ENCODE results near the gene CPT1A. TPM values are rescaled to one million over a fixed set of nuclear protein-coding genes. Genes with fewer than 3 reads are reported as not detected.
A peak's percentile ranks its signal among the peaks of the same experiment; 100 is the strongest.

Gene CPT1A
- total RNA-seq, 1 experiment from 2014 or later, result 153 TPM

DNA sequence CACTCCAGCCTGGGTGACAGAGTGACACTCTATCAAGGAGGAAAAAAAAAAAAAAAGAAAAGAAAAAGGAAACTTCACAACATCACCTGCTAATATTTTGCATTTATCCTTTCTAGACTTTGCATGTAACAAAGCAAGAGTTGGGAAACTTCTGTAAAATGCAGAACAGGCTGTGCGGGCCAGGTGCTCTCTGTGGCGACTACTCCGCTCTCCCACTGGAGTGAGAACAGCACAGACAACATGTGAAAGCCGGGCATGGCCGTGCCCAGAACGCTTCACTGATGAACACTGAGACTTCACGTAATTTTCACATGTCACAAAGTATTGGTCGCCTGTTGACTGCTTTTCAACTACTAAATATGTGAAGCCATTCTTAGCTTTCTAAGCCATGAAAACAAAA, 74.9 kb downstream of the CPT1A start:
- CTCF ChIA-PET, result no interaction called here
- no peak for ATAC-seq
- intact Hi-C loops (cut with micrococcal nuclease; ENCODE audit: unreplicated experiment), result no loop called here

DNA sequence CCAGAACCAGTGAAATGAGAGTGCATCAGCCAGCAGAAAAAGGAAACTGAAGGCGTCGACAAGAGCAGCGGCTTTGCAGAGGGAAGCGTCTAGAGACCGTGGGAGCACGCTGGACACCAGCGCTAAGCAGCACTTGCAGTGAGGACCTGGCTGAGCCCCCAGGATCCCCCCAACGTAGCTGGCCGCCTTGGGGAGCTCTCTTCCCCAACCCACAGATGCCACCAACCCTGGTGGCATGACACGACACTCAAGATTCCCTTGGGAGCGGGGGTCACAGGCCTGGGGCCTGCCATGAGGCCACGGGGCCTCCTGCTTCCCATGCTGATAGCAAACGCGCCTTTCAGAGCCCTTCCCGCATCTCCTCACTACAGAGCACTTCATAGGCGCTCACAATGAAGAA, 77.0 kb downstream of the CPT1A start:
- ATAC-seq, result no peak
- DNase-seq (ENCODE audit: low read depth, low spot score), result no peak
- CTCF ChIA-PET, result no interaction called here
- Histone ChIP-seq H3K4me1 (ENCODE audit: control insufficient read depth, insufficient read depth, low read length) (no peaks in the 10 kb centered on the region), H3K9me3 (ENCODE audit: control insufficient read depth, insufficient read depth, low read depth, low read length) (no peaks in the 10 kb centered on the region), H3K36me3 (ENCODE audit: control insufficient read depth, insufficient read depth, low read length) (peaks cover 8% of the 10 kb centered on the region), H3K27me3 (ENCODE audit: control insufficient read depth, insufficient read depth, low read length) (no peaks in the 10 kb centered on the region), H3K4me3 (ENCODE audit: low read depth in 2 of 2, low read length in 2 of 2) (no peak overlapping the region), H3K27ac (ENCODE audit: low read length) (no peak overlapping the region)
- POLR2A ChIA-PET, result no interaction called here
- no TSS peak for BruUV-seq (replicated peaks)
- in situ Hi-C loops (cut with HindIII; ENCODE audit: low pct_unique_long_range_greater_than_20kb, low sequenced_read_pairs), result no loop called here
- intact Hi-C loops (cut with micrococcal nuclease; ENCODE audit: unreplicated experiment), result no loop called here
- TF ChIP-seq, protein P1, sequence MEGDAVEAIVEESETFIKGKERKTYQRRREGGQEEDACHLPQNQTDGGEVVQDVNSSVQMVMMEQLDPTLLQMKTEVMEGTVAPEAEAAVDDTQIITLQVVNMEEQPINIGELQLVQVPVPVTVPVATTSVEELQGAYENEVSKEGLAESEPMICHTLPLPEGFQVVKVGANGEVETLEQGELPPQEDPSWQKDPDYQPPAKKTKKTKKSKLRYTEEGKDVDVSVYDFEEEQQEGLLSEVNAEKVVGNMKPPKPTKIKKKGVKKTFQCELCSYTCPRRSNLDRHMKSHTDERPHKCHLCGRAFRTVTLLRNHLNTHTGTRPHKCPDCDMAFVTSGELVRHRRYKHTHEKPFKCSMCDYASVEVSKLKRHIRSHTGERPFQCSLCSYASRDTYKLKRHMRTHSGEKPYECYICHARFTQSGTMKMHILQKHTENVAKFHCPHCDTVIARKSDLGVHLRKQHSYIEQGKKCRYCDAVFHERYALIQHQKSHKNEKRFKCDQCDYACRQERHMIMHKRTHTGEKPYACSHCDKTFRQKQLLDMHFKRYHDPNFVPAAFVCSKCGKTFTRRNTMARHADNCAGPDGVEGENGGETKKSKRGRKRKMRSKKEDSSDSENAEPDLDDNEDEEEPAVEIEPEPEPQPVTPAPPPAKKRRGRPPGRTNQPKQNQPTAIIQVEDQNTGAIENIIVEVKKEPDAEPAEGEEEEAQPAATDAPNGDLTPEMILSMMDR (IDR thresholded peaks at IDR 0.05), result no peak
- TF ChIP-seq SIN3A (IDR thresholded peaks at IDR 0.05; ENCODE audit: borderline replicate concordance, insufficient read depth, low read depth, low read length) (no peak), TCF7L2 (IDR thresholded peaks at IDR 0.05; ENCODE audit: low read depth, low read length) (no peak), POLR2AphosphoS5 (IDR thresholded peaks at IDR 0.05; ENCODE audit: low read depth, low read length) (no peak)
- TF ChIP-seq, protein P2, sequence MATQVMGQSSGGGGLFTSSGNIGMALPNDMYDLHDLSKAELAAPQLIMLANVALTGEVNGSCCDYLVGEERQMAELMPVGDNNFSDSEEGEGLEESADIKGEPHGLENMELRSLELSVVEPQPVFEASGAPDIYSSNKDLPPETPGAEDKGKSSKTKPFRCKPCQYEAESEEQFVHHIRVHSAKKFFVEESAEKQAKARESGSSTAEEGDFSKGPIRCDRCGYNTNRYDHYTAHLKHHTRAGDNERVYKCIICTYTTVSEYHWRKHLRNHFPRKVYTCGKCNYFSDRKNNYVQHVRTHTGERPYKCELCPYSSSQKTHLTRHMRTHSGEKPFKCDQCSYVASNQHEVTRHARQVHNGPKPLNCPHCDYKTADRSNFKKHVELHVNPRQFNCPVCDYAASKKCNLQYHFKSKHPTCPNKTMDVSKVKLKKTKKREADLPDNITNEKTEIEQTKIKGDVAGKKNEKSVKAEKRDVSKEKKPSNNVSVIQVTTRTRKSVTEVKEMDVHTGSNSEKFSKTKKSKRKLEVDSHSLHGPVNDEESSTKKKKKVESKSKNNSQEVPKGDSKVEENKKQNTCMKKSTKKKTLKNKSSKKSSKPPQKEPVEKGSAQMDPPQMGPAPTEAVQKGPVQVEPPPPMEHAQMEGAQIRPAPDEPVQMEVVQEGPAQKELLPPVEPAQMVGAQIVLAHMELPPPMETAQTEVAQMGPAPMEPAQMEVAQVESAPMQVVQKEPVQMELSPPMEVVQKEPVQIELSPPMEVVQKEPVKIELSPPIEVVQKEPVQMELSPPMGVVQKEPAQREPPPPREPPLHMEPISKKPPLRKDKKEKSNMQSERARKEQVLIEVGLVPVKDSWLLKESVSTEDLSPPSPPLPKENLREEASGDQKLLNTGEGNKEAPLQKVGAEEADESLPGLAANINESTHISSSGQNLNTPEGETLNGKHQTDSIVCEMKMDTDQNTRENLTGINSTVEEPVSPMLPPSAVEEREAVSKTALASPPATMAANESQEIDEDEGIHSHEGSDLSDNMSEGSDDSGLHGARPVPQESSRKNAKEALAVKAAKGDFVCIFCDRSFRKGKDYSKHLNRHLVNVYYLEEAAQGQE (IDR thresholded peaks at IDR 0.05; ENCODE audit: insufficient read depth in 1 of 2, low read depth in 2 of 2, low read length in 1 of 2), result no peak

More for the DNA sequence above, 74.9 kb downstream of the CPT1A start:
- POLR2A ChIA-PET, result no interaction called here
- Histone ChIP-seq H3K27me3 (ENCODE audit: control insufficient read depth, insufficient read depth, low read length) (no peaks in the 10 kb centered on the region), H3K36me3 (ENCODE audit: control insufficient read depth, insufficient read depth, low read length) (peaks cover 19% of the 10 kb centered on the region; the same call in 1 of the 2 replicates), H3K9me3 (ENCODE audit: control insufficient read depth, insufficient read depth, low read depth, low read length) (no peaks in the 10 kb centered on the region), H3K27ac (ENCODE audit: low read length) (no peak overlapping the region), H3K4me1 (ENCODE audit: control insufficient read depth, insufficient read depth, low read length) (no peaks in the 10 kb centered on the region), H3K4me3 (ENCODE audit: low read depth in 2 of 2, low read length in 2 of 2) (no peak overlapping the region)
- BruUV-seq (replicated peaks), result no TSS peak
- in situ Hi-C loops (cut with HindIII; ENCODE audit: low pct_unique_long_range_greater_than_20kb, low sequenced_read_pairs), result no loop called here
- TF ChIP-seq SIN3A (IDR thresholded peaks at IDR 0.05; ENCODE audit: borderline replicate concordance, insufficient read depth, low read depth, low read length), result no peak
- no peak for TF ChIP-seq POLR2AphosphoS5 (IDR thresholded peaks at IDR 0.05; ENCODE audit: low read depth, low read length)
- TF ChIP-seq TCF7L2 (IDR thresholded peaks at IDR 0.05; ENCODE audit: low read depth, low read length), result no peak
- no peak for DNase-seq (ENCODE audit: low read depth, low spot score)

DNA sequence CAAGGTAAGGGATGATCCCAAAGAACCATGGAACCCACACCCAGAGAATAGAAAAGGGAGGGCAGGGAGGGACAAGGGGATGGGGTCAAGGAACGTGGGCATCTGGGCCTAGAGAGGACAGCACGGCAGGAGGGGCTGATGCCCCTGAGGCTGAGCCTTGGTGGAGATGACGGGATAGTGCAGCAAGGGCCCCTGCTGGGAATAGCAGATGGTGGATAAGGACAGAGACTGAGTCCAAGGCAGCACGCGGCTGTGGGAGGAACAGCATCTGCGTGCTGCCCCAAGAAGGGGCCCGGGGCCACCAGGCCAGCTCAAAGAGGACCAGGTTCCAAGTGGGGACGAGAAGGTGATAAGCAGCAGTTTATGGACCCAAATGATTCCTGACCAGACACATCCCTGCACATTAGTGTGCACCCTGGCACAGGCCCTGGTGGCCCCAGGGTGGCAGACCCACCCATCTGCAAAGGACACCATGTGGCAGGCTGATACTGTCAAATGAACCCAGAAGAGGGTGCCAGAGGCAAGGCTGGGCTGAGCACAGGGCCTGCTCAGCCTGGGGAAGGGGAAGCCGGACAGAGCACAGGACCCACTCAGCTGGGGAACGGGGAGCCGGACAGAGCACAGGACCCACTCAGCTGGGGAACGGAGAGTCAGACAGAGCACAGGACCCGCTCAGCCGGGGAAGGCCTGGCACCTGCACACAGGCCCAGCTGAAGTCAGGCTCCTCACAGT, 77.6 kb downstream of the CPT1A start:
- ATAC-seq, result peak; percentile 59
- Histone ChIP-seq H3K27ac (ENCODE audit: low read length) (no peak overlapping the region), H3K9me3 (ENCODE audit: control insufficient read depth, insufficient read depth, low read depth, low read length) (no peaks in the 10 kb centered on the region), H3K36me3 (ENCODE audit: control insufficient read depth, insufficient read depth, low read length) (peaks cover 8% of the 10 kb centered on the region), H3K4me1 (ENCODE audit: control insufficient read depth, insufficient read depth, low read length) (no peaks in the 10 kb centered on the region), H3K4me3 (ENCODE audit: low read depth in 2 of 2, low read length in 2 of 2) (no peak overlapping the region), H3K27me3 (ENCODE audit: control insufficient read depth, insufficient read depth, low read length) (no peaks in the 10 kb centered on the region)
- BruUV-seq (replicated peaks), result no TSS peak
- TF ChIP-seq, protein P1 (IDR thresholded peaks at IDR 0.05), result no peak
- no peak for TF ChIP-seq TCF7L2 (IDR thresholded peaks at IDR 0.05; ENCODE audit: low read depth, low read length)
- TF ChIP-seq SIN3A (IDR thresholded peaks at IDR 0.05; ENCODE audit: borderline replicate concordance, insufficient read depth, low read depth, low read length), result no peak
- no peak for TF ChIP-seq POLR2AphosphoS5 (IDR thresholded peaks at IDR 0.05; ENCODE audit: low read depth, low read length)
- TF ChIP-seq, protein P2 (IDR thresholded peaks at IDR 0.05; ENCODE audit: insufficient read depth in 1 of 2, low read depth in 2 of 2, low read length in 1 of 2), result no peak
- CTCF ChIA-PET, result interaction anchor here (1.3 kb wide), 1 partner anchor 78 kb away, joined by 3 read pairs; the partner anchor contains the start of gene CPT1A
- no peak for DNase-seq (ENCODE audit: low read depth, low spot score)
- intact Hi-C loops (cut with micrococcal nuclease; ENCODE audit: unreplicated experiment), result no loop called here
- POLR2A ChIA-PET, result no interaction called here
- in situ Hi-C loops (cut with HindIII; ENCODE audit: low pct_unique_long_range_greater_than_20kb, low sequenced_read_pairs), result no loop called here
